ENCODE measurements around the gene SULT4A1. TPM values are rescaled to one million over a fixed set of nuclear protein-coding genes. Genes with fewer than 3 reads are reported as not detected.

Gene SULT4A1
- total and polyA plus RNA-seq, 2 donors, result 0.09 to 4.6 TPM

DNA sequence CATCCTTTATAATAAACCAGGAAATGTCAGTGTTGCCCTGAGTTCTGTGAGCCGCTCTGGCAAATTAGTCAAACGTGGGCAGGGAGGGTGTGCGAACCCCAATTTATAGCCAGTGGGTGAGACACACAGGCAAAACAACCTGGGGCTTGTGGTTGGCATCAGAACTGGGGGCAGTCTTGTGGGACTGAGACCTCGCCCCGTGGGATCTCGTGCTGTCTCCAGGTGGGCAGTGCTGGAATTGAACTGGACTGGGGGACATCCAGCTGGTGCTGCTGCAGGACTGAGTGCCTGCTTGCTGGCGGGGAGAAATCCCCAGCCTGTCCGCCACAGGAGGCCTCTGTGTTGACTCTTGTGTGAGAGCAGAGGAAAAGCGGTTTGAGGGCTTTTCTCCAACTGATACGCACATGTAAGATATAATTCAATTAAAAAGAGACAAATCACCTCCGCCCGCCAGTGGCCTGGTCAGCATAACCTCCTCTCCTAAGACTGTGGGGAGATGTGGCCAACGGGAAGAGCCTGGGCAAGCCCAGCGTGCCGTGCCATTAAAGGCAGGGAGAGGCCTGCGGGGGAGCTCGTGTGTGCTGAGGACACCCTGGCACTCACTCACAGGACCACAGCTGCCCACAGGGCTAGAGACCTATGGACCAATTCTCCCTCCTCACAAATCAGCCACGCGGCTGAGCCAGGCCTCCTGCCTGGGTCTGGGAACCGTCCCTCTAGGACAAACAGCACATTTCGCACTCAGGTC lies 18.4 kb downstream of the SULT4A1 start:
- WGBS, result 96% methylated on average over 21 of the region's 21 CpGs
- Histone ChIP-seq H3K4me3 (ENCODE audit: low read length in 2 of 2) (no peak overlapping the region), H3K9me3 (ENCODE audit: control insufficient read depth in 2 of 2, insufficient read depth in 1 of 2, low read length in 1 of 2) (no peaks in the 10 kb centered on the region), H3K36me3 (ENCODE audit: control insufficient read depth in 2 of 2, insufficient read depth in 2 of 2, low read length in 1 of 2) (no peaks in the 10 kb centered on the region), H3K4me1 (ENCODE audit: control insufficient read depth in 2 of 2, insufficient read depth in 2 of 2, low read length in 2 of 2) (no peaks in the 10 kb centered on the region), H3K27me3 (ENCODE audit: control insufficient read depth in 2 of 2, insufficient read depth in 1 of 2, low read length in 1 of 2) (no peaks in the 10 kb centered on the region), H3K27ac (ENCODE audit: low read depth in 1 of 2, low read length in 1 of 2) (no peak overlapping the region)
- no peak for DNase-seq (ENCODE audit: low read depth in 6 of 9, low spot score in 9 of 9)

DNA sequence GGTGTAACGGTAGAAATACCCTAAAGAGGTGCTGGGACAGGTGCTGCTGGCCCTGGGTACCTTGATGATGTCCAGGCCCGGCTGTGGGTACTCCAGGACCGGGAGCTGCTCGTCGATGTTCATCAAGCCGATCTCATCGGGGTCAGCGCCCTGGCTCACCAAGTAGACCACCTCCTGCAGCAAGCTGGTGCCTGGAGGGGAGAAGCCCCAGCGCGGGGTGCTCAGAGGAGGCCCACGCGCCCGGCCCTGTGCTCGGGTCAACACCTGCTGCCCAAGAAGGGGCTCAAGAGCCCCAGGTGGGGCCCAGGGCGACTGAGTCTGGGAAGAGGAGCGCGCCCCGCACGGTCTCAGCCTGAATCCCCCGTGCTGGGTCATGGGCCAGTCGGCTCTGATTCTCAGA lies 20.6 kb downstream of the SULT4A1 start:
- H3K27ac ChIP-seq (ENCODE audit: low read depth in 1 of 2, low read length in 1 of 2), result no peak overlapping the region
- H3K36me3 ChIP-seq (ENCODE audit: control insufficient read depth in 2 of 2, insufficient read depth in 2 of 2, low read length in 1 of 2), result no peaks in the 10 kb centered on the region
- no peaks in the 10 kb centered on the region for H3K9me3 ChIP-seq (ENCODE audit: control insufficient read depth in 2 of 2, insufficient read depth in 1 of 2, low read length in 1 of 2)
- WGBS, result 97% methylated on average over 21 of the region's 21 CpGs
- no peak for DNase-seq (ENCODE audit: low read depth in 6 of 9, low spot score in 9 of 9)
- no peaks in the 10 kb centered on the region for H3K27me3 ChIP-seq (ENCODE audit: control insufficient read depth in 2 of 2, insufficient read depth in 1 of 2, low read length in 1 of 2)
- no peak overlapping the region for H3K4me3 ChIP-seq (ENCODE audit: low read length in 2 of 2)
- H3K4me1 ChIP-seq (ENCODE audit: control insufficient read depth in 2 of 2, insufficient read depth in 2 of 2, low read length in 2 of 2), result no peaks in the 10 kb centered on the region

DNA sequence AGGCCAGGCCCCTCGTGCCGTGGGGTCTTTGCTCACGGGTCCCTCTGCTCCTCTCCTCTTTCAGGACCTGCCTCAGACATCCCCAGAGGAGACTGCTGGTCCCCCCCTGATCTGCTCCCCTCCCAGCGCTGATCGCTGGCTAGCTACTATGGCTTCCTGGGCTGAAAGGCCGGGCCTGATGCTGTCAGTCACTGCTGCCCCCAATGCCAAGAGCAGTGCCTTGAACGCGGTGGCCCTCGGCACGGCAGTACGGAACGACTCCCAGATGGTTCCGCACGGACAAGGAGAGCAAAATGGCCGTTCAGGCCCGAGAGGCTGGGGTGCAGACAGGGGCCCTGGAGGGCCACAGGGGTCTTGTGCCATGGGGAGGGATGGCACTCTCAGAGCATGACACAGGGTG lies 21.5 kb downstream of the SULT4A1 start:
- Histone ChIP-seq H3K9me3 (ENCODE audit: control insufficient read depth in 2 of 2, insufficient read depth in 1 of 2, low read length in 1 of 2) (no peaks in the 10 kb centered on the region), H3K36me3 (ENCODE audit: control insufficient read depth in 2 of 2, insufficient read depth in 2 of 2, low read length in 1 of 2) (no peaks in the 10 kb centered on the region), H3K4me3 (ENCODE audit: low read length in 2 of 2) (no peak overlapping the region), H3K27ac (ENCODE audit: low read depth in 1 of 2, low read length in 1 of 2) (no peak overlapping the region), H3K4me1 (ENCODE audit: control insufficient read depth in 2 of 2, insufficient read depth in 2 of 2, low read length in 2 of 2) (no peaks in the 10 kb centered on the region), H3K27me3 (ENCODE audit: control insufficient read depth in 2 of 2, insufficient read depth in 1 of 2, low read length in 1 of 2) (no peaks in the 10 kb centered on the region)
- no peak for DNase-seq (ENCODE audit: low read depth in 6 of 9, low spot score in 9 of 9)
- WGBS, result 92% methylated on average over 16 of the region's 16 CpGs

DNA sequence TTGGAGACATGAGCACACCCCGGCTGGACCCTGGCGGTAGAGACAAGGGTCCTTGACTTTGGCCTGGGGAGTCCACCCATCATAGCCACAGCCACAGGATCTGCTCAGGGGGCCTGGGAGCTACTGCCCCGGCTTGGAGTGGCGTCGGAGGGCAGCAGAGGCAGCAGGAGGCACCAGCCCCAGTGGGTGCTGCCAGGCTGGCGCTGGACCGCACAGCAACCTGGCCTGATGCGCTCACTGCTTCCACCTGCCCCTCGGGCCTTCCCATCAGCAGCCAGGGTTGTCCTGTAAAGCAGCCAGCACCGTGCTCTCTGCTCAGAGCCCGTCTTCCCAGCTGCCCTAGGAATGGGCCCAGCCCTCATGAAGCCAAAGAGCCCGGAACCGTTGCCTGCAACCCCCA lies 21.9 kb downstream of the SULT4A1 start:
- Histone ChIP-seq H3K9me3 (ENCODE audit: control insufficient read depth in 2 of 2, insufficient read depth in 1 of 2, low read length in 1 of 2) (no peaks in the 10 kb centered on the region), H3K4me1 (ENCODE audit: control insufficient read depth in 2 of 2, insufficient read depth in 2 of 2, low read length in 2 of 2) (no peaks in the 10 kb centered on the region), H3K27me3 (ENCODE audit: control insufficient read depth in 2 of 2, insufficient read depth in 1 of 2, low read length in 1 of 2) (no peaks in the 10 kb centered on the region), H3K36me3 (ENCODE audit: control insufficient read depth in 2 of 2, insufficient read depth in 2 of 2, low read length in 1 of 2) (no peaks in the 10 kb centered on the region), H3K4me3 (ENCODE audit: low read length in 2 of 2) (no peak overlapping the region), H3K27ac (ENCODE audit: low read depth in 1 of 2, low read length in 1 of 2) (no peak overlapping the region)
- no peak for DNase-seq (ENCODE audit: low read depth in 6 of 9, low spot score in 9 of 9)
- WGBS, result 93% methylated on average over 13 of the region's 13 CpGs

DNA sequence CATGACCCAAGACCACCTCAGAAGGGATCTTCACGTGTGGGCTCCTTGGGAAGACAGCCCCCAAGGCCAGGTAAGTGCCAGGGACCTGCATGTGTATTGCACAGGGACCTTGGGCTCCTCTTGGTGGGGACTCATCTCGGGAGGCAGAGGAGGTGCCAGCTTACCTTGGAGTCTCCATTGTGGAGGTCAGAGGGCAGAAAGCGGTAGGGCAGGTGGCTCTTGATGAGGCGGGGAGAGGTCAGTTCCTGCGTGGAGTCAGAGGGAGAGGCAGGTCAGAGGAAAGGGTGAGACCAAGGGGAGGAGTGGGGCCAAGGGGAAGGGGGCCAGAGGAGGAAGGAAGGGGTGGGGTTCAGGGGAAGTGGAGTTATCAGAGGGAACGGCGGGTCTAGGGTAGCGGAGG lies 22.5 kb downstream of the SULT4A1 start:
- Histone ChIP-seq H3K4me3 (ENCODE audit: low read length in 2 of 2) (no peak overlapping the region), H3K4me1 (ENCODE audit: control insufficient read depth in 2 of 2, insufficient read depth in 2 of 2, low read length in 2 of 2) (no peaks in the 10 kb centered on the region), H3K27ac (ENCODE audit: low read depth in 1 of 2, low read length in 1 of 2) (no peak overlapping the region), H3K9me3 (ENCODE audit: control insufficient read depth in 2 of 2, insufficient read depth in 1 of 2, low read length in 1 of 2) (no peaks in the 10 kb centered on the region), H3K36me3 (ENCODE audit: control insufficient read depth in 2 of 2, insufficient read depth in 2 of 2, low read length in 1 of 2) (no peaks in the 10 kb centered on the region), H3K27me3 (ENCODE audit: control insufficient read depth in 2 of 2, insufficient read depth in 1 of 2, low read length in 1 of 2) (peaks cover 0 to 4% of the 10 kb centered on the region in 2 donors)
- WGBS, result 63% methylated on average over 8 of the region's 8 CpGs
- no peak for DNase-seq (ENCODE audit: low read depth in 6 of 9, low spot score in 9 of 9)

DNA sequence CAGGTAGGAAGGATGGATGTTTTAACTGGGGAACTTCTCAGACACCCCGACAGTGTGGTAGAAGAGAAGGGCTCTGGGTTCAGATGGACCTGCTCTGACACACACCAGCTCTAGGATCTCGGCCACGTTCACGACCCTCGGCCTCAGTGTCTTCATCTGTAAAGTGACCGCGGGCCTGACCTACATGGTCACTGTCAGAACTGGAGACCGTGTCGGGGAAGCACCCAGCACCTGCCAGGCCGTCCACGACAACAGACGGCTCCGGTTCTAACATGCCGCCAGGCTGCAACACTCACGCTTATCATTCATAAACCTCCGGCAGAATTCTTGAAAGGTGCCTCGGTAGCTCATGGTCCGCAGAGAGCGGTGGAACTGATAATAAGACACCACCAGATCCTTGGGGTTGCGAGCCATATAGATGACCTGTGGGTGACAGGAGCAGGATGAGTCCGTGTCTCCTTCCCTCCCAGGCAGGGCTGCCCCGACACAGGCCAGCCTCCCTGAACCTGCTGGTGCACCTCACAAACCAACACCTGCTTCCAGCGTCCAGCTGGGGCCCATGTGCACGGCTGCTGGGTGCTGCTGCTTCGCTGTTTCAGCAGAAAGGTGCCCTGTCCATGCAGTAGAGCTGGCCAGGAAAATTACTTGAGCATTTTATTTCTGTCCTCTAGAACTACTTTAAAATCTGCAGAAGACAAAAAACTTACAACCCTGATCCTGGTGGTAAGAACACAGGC lies 23.6 kb downstream of the SULT4A1 start:
- Histone ChIP-seq H3K4me1 (ENCODE audit: control insufficient read depth in 2 of 2, insufficient read depth in 2 of 2, low read length in 2 of 2) (no peaks in the 10 kb centered on the region), H3K4me3 (ENCODE audit: low read length in 2 of 2) (no peak overlapping the region), H3K36me3 (ENCODE audit: control insufficient read depth in 2 of 2, insufficient read depth in 2 of 2, low read length in 1 of 2) (no peaks in the 10 kb centered on the region), H3K27me3 (ENCODE audit: control insufficient read depth in 2 of 2, insufficient read depth in 1 of 2, low read length in 1 of 2) (peaks cover 0 to 4% of the 10 kb centered on the region in 2 donors), H3K9me3 (ENCODE audit: control insufficient read depth in 2 of 2, insufficient read depth in 1 of 2, low read length in 1 of 2) (no peaks in the 10 kb centered on the region), H3K27ac (ENCODE audit: low read depth in 1 of 2, low read length in 1 of 2) (no peak overlapping the region)
- WGBS, result 97% methylated on average over 25 of the region's 25 CpGs
- DNase-seq (ENCODE audit: low read depth in 6 of 9, low spot score in 9 of 9), result no peak

DNA sequence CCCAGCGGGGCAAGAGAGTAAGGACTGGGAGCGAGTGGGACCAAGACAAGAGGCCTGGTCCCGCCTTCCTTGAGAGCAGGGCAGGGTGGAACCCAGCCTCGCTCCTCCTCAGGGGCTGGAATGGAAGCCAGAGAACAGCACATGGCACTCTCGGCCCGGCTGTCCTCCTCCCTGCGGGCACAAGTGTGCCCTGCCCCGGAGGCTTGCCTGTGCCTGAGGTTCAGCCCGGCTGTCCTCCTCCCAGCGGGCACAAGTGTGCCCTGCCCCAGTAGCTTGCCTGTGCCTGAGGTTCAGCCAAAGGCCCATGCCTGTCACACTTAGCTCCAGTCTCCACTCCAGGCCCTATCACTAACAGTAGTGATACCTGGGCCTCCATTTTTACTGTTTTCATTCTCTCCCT lies 24.2 kb downstream of the SULT4A1 start:
- no peak for DNase-seq (ENCODE audit: low read depth in 6 of 9, low spot score in 9 of 9)
- H3K4me1 ChIP-seq (ENCODE audit: control insufficient read depth in 2 of 2, insufficient read depth in 2 of 2, low read length in 2 of 2), result no peaks in the 10 kb centered on the region
- H3K36me3 ChIP-seq (ENCODE audit: control insufficient read depth in 2 of 2, insufficient read depth in 2 of 2, low read length in 1 of 2), result no peaks in the 10 kb centered on the region
- no peak overlapping the region for H3K27ac ChIP-seq (ENCODE audit: low read depth in 1 of 2, low read length in 1 of 2)
- no peak overlapping the region for H3K4me3 ChIP-seq (ENCODE audit: low read length in 2 of 2)
- H3K9me3 ChIP-seq (ENCODE audit: control insufficient read depth in 2 of 2, insufficient read depth in 1 of 2, low read length in 1 of 2), result no peaks in the 10 kb centered on the region
- WGBS, result 95% methylated on average over 10 of the region's 10 CpGs
- peaks cover 0 to 6% of the 10 kb centered on the region in 2 donors for H3K27me3 ChIP-seq (ENCODE audit: control insufficient read depth in 2 of 2, insufficient read depth in 1 of 2, low read length in 1 of 2)

DNA sequence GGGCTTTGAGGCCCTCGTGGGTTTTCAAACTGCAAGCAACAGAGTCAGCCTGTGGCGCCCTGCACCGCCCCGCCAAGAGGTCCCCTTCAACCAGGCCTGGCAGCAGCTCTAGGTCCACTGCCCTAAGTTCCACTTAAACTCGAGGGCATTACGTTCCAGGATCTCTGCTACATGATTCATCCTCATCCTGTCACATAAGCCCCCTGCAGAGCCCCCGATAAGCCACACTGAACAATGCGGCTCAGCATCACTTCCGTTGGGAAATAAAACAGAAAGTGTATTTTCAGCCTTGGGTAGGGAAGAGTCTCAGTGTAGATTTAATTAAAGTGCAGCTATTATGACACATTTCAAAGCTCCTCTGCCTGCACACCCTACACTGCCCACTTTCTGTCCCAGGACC lies 24.6 kb downstream of the SULT4A1 start:
- Histone ChIP-seq H3K9me3 (ENCODE audit: control insufficient read depth in 2 of 2, insufficient read depth in 1 of 2, low read length in 1 of 2) (no peaks in the 10 kb centered on the region), H3K4me1 (ENCODE audit: control insufficient read depth in 2 of 2, insufficient read depth in 2 of 2, low read length in 2 of 2) (no peaks in the 10 kb centered on the region), H3K4me3 (ENCODE audit: low read length in 2 of 2) (no peak overlapping the region), H3K36me3 (ENCODE audit: control insufficient read depth in 2 of 2, insufficient read depth in 2 of 2, low read length in 1 of 2) (no peaks in the 10 kb centered on the region), H3K27me3 (ENCODE audit: control insufficient read depth in 2 of 2, insufficient read depth in 1 of 2, low read length in 1 of 2) (peaks cover 0 to 6% of the 10 kb centered on the region in 2 donors), H3K27ac (ENCODE audit: low read depth in 1 of 2, low read length in 1 of 2) (no peak overlapping the region)
- WGBS, result 82% methylated on average over 9 of the region's 9 CpGs
- DNase-seq (ENCODE audit: low read depth in 6 of 9, low spot score in 9 of 9), result no peak

DNA sequence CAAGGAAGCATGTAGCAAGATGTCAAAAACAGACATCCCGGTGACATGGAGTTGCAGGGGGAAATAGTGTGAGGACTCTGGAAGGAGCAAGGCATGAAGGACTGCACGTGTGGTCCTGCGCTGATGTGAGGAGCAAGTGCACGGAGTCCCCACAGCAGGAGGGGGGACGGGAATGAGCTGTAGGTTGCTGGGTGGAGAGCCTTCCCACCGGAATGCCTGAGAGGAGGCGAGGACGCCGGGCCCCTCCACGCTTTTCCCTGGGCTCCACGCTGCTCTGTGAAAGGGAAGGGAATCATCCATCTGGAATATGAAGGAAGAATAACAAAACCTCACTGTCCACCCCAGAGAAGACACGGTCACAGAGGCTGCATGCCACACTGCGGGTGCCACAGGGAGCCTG lies 26.6 kb downstream of the SULT4A1 start:
- Histone ChIP-seq H3K36me3 (ENCODE audit: control insufficient read depth in 2 of 2, insufficient read depth in 2 of 2, low read length in 1 of 2) (no peaks in the 10 kb centered on the region), H3K27me3 (ENCODE audit: control insufficient read depth in 2 of 2, insufficient read depth in 1 of 2, low read length in 1 of 2) (peaks cover 0 to 6% of the 10 kb centered on the region in 2 donors), H3K4me1 (ENCODE audit: control insufficient read depth in 2 of 2, insufficient read depth in 2 of 2, low read length in 2 of 2) (no peaks in the 10 kb centered on the region), H3K4me3 (ENCODE audit: low read length in 2 of 2) (no peak overlapping the region), H3K9me3 (ENCODE audit: control insufficient read depth in 2 of 2, insufficient read depth in 1 of 2, low read length in 1 of 2) (no peaks in the 10 kb centered on the region), H3K27ac (ENCODE audit: low read depth in 1 of 2, low read length in 1 of 2) (no peak overlapping the region)
- no peak for DNase-seq (ENCODE audit: low read depth in 6 of 9, low spot score in 9 of 9)
- WGBS, result 95% methylated on average over 13 of the region's 13 CpGs

Measured in thymus (tissue), 11 donors.